ENCODE data around the gene PPID.

- TF ChIP-seq CTCF (IDR thresholded peaks at IDR 0.05) (no peak), POLR2A (IDR thresholded peaks at IDR 0.05) (no peak)
Measured at GRCh38 chr4:158750379-158750778, 27.2 kb upstream of the PPID start.

Measured in vagina (tissue), 2 donors.